Measurements from ENCODE around the gene PXDC1.
"Not testable (repeated sequence)": the region's sequence is repeated elsewhere in the genome, so short reads cannot be mapped to it uniquely, and the experiment has no call there.

Gene PXDC1

DNA sequence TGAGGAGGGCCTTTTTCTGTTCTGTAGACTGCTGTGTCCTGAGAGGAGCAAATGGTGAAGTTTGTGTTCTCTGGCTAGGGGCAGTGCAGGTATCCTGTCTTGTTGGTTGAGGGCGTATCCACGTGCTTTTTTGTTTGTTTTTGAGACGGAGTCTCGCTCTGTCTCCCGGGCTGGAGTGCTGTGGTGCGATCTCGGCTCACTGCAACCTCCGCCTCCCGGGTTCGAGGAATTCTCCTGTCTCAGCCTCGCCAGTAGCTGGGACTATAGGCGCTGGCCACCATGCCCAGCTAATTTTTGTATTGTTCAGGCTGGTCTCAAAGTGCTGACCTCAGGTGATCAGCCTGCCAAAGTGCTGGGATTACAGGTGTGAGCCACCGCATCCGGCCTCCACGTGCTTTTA, 10.8 kb upstream of the PXDC1 start:
- no peak for DNase-seq

DNA sequence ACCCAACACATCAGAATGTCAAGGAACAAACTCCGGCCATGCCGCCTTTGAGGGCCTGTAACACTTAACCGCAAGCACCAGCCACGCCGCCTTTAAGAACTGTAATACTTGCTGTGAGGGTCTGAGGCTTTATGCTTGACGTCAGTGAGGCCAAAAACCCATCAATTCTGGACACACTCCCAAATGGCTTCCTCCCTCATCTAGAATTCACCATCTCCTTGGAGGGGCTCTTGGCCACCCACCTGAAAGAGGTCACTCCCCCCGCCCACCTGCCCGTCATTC, 10.4 kb upstream of the PXDC1 start:
- no peak for DNase-seq

DNA sequence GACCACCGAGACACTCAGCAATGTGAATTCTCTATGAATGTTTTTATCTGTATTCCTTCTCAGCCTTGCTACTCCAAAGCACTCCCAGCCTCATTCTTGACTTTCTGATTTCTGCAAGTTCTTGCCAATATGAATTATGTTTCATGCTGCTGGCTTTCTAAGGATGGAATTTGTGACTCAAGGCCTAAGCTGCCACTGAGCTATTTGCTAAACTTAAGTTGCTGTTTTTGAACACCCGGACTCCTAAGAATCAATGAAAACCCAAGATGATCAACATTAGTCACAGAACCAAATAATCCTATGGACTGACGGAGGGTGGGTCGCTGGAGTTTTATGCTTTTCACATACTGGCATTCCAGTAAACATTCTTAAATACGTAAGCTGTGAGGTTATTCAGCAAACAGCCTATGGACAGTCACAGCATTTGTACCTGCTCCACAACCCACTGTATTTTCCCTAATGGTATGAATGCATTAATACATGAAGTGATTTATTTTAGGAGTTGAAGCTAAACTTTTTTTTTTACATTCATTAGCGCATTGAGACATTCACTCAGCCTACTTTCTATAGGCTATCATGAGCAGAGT, 8.2 kb upstream of the PXDC1 start:
- DNase-seq, result no peak

DNA sequence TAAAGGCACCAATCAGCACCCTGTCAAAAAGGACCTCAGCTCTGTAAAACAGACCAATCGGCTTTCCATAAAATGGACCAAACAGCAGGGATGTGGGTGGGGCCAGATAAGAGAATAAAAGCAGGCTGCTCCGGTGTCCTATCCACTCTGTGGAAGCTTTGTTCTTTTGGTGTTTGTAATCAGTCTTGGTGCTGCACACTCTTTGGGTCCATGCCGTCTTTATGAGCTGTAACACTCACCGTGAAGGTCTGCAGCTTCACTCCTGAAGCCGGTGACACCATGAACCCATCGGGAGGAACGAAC, 7.3 kb upstream of the PXDC1 start:
- DNase-seq, result no peak

DNA sequence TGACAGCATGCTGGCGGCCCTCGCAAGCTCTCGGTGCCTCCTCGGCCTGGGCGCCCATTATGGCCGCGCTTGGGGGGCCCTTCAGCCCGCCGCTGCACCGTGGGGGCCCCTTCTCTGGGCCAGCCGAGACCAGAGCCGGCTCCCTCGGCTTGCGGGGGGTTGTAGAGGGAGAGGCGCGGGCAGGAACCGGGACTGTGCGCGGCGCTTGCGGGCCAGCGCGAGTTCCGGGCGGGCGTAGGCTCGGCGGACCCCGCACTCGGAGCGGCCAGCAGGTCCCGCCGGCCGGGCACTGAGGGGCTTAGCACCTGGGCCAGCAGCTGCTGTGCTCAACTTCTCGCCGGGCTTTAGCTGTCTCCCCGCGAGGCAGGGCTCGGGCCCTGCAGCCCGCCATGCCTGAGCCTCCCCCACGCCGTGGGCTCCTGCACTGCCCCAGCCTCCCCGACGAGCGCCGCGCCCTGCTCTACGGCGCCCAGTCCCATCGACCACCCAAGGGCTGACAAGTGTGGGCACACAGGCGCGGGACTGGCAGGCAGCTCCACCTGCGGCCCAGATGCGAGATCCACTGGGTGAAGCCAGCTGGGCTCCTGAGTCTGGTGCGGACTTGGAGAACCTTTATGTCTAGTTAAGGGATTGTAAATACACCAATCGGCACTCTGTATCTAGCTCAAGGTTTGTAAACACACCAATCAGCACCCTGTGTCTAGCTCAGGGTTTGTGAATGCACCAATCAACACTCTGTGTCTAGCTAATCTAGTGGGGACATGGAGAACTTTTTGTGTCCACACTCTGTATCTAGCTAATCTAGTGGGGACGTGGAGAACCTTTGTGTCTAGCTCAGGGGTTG, 6.7 kb upstream of the PXDC1 start:
- DNase-seq, result not testable (repeated sequence)

DNA sequence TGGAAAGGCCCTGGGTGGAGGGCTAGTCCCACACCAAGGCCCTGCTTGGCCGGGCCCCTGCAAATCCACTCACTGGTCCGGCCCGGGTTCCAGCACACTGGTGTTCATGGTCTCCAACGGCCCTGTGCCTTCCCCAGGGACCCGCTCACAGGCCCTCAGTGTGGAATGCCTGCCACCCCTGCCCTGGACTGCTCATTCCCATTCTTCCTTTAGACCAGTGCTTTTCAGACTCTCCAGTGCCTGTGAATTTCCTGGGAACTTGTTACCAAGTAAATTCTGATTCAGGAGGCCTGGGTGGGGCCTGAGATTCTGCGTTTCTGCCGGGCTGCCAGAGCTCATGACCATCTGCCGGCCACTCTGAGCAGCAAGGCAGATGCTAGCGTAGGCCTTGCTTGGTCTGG, 5.7 kb upstream of the PXDC1 start:
- DNase-seq, result no peak

DNA sequence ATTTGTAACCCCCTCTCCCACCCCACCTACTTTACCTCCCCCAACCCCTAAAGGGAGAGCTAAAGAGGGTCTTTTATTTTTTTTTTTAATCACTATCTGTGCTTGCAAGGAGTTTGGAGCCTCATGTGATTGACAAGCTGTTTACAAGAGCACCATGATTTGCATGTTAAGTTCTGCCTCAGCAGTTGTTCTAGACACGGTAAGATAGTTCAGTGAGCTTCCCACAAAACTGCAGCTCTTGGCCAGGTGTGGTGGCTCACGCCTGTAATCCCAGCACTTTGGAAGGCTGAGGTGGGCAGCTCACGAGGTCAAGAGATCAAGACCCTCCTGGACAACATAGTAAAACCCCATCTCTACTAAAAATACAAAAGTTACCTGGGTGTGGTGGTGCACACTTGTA, 5.0 kb upstream of the PXDC1 start:
- no peak for DNase-seq

DNA sequence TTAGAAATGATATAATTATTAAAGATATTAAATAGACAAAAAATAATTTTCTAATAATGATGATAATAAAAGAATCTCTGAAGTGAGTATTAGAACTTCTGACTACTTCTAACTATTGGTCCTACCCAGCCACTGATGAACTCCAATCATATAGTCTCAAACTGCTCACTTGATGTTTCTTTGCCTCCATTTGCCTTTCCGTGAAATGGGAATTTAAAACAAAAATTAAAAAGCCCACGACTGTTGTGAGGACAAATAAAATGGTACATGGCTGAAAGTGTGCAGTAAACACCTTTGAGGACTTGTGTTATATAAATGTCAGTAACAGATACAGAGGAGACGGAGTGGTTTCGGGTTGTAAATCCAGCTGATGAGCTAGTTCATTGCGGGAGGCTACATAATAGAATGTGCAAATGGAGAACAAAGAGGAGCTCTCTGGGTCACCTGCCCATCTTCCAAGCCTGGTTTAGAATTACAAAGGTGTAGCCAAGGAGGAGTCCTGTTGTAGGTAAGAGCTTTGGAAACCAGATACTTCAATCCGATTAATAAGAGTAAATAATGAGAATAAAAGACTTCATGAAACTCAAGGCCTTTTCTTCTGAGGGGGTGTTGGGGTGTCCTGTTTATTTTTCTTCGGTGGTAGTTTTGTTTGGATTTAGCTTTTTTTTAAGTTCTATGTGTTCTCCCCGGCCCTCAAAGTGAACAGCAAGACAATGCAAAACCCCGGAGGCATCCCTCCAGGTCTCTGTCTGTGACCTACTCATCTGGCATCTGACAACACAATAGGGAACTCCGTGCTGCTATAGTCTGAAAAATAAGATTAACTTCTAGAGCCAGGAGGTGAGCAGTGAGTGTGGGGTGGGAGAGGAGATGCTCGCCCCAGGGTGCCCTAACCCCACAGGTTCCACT, 4.4 kb upstream of the PXDC1 start:
- DNase-seq, result peak; percentile 96

DNA sequence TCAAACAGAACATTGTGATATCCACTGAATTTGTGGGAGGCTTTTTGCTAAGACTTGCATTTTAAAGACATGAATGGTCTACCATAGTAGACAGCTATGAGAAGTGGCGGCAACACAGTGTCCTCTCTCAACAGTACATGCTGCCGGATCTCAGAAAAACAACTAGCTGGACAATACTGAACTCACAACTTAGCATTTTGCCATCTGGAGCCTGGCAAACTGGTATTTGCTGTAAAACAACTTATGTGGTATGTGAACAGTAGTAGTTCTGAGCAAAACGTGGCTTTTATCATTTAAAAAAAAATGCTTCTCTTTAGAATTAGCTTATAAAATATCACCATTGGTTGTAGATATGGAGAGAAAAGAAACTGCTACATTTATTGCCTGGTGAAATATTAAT, 3.3 kb upstream of the PXDC1 start:
- no peak for DNase-seq

DNA sequence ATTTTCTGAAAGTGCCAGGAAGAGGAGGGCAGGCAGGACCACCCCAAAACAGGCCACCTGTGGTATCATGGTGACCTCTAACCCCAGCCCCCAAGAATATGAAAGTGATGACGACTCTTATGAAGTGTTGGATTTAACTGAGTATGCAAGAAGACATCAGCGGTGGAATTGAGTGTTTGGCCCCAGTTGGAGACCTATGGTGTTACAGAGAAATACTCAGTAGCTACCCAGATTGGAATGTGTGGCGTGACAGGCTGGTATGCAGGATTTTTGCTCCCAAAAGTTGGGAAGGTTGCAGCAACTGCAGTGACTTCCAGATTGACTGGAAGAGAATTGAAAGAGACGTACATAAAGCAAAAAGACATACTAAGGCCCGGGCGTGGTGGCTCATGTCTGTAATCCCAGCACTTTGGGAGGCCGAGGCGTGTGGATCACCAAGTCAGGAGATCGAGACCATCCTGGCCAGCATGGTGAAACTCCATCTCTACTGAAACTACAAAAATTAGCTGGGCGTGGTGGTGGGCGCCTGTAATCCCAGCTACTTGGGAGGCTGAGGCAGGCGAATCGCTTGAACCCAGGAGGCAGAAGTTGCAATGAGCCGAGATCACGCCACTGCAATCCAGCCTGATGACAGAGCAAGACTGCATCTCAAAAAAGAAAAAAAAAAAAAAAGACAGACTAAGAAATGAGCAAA, 2.7 kb upstream of the PXDC1 start:
- not testable (repeated sequence) for DNase-seq

DNA sequence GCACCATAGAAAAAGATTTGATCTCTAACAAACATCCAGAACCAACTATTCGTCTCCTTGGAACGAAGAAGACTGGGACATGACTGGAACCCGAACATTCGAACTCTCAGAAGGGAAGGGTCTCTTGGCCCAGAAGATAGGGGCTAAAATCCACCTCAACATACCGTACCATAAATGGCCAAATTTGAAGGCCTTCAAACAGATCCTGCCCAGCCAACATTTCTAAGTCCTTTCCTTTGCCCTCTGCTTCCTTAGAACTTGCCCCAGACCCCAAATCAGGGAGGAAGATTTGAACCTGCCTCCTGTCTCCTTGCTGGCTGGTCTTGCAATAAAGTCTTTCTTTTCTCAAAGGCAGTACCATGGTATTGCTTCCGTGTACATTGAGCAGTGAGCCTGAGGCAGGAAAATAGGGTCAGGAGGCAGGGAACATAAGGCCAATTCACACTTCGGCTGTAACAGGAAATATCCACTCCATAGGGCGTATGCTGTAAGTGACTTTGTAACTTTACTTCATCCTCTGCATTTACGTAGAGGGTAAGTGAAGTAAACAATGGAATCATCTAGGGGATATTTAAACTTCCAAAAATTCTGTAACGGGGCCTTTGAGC, 1.8 kb upstream of the PXDC1 start:
- DNase-seq, result peak; percentile 22

DNA sequence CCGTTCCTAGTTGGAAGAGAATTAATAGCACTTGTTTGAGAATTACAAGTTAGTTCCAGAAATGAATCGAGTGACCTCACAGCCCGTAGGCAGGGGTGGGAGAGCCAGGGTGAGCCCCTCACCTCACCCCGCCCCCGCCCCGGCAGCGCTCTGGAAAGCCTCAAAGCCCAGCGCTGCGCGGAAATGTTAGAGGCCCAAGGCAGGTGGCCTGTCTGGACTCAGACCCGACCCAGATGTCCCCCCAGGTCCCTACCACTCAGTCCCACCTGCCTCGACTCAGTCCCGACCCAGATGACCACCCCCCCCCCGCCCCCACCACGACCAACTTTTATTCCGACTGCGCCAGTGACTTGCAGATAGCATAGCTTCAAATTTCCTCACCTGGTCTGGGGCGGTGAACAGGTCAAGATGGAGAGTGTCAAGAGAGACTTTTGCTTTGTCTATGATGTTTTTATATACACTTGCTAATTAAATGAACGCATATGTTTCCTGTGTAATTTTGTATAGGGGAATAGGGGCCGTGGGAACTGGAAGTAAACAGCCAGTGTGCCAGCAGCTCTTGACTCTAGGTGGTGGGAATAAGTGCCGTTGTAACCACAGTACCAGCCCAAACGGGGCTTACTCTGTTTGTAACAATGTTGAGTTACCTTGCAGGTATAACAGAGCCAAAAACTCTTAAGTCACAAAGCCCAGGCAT, 1.2 kb upstream of the PXDC1 start:
- DNase-seq, result no peak

DNA sequence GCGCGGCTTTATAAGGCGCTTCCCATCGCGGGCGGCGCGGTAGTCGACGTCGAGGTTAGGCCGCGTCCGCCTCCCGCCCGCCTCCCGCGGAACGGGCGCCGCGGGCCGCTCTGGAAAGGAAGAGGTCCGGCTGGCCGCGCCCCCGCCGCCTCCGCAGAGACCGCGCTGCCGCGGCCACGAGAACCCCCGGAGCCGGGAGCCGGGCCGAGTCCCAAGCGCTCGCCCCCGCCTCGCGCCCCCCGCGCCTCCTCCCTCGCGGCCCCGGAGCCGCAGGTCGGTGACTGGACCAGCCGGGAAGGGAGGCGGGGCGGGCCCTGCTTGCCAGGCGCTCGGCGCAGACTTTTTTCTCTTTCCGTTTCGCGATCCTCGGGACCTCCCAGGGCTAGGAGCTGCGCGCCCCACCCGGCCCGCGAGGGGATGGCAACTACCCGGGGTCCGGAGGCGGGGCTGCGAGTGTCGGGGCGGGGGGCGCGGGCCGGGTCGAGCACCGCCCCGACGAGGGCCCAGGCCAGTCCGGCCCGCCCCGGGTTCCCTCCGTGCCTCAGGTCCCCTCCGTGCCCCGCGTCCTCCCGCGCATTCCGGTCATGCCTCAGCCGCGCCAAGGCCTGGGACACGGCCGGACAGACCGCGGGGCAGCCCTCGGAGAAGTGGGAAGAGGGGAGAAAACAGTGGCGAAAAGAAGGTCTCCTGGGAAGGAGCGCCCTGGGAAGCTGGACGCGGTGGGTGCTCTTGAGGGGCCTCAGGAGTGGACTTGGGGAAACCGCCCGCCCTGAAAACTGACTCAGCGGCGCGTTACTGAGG, 417 bp upstream of the PXDC1 start:
- peak; percentile 72 for DNase-seq

DNA sequence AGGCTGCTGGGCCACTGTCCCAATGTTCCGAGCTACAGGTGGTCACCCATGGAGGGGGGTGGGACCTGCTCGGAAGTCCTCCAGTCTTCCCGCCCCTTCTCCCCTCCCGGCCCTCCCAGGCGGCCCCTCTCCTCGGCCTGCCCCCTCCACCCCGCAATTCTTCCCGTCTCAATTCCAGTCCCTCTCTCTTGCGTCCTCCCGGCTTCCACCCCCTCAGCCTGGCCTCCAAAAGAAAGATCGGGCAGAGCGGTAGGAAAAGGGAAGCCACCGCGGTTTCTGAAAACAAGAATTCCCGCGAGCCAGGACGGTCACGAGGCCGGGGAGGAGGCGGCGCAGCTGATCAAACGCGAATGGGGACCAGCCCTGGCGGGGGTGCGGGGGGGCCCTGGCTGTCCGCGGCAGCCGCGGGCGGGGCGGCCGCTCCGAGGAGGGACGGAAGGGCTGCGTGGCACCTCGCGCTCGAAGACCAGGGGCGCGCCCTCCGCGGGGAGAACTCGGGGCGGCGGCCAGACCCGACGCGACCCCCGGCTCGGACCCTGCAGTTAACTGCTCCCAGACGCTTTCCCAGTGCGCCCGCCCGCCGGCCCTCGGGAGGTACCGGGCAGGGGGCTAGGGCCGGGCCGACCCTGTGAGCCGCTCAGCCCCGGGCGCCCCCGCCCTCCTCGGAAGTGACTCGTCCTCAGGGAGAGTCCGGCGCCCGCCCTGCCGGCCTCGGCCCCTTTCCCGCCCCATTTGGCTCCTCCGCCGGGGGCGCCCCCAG, 1.0 kb downstream of the PXDC1 start:
- peak; percentile 47 for DNase-seq

DNA sequence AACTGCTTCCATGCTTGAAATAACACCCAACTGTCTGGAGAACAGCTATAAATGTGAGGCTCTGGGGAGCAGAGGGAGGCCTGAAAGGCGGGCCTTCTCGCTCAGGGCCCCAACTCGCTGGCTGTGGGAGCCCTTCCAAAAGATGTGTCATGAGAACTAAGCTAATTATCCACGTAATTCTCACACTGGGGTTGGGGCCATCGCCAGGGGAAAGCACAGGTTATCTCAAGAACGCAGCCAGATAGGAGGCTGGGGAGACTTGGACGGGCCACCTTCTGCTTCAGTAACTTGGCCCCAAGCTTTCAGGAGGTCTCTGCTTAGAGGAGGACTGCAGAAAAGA, 1.6 kb downstream of the PXDC1 start:
- peak; percentile 39 for DNase-seq

DNA sequence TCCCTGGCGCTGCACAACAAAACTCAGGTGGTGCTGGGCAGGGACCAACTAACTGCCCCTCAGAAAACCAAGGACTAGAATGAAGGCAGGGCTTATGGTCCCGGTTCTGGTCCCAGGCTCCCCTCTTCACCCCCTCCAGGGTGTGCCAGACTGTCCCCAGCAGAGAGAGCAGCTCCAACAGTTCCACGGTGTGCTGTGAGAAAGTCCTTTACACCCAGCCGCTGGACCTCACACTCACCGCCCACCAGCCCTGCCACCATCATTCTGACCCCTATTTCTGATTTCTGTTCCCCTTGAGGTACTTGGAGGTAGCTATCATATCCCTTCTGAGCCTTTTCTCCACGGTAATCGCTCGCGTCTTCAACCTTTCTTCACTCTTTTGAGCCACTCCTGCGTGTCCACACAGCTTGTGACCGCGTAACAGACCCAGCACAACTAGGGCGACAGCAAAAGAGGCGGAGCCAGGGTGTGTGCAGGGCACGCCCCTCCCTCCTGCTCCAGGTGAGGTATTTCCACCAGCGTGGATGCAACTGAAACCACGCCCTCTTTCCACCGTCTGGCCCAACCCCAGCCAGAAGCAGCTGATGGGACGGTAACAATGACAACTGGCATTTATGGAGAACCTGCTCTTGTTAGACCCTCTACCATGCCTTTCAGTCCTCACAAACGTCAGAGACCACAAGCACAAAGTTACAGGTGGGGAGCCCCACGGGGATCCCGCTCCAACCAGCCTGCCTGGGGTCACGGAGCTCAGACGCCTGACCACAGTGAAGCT, 2.3 kb downstream of the PXDC1 start:
- DNase-seq, result peak; percentile 29

DNA sequence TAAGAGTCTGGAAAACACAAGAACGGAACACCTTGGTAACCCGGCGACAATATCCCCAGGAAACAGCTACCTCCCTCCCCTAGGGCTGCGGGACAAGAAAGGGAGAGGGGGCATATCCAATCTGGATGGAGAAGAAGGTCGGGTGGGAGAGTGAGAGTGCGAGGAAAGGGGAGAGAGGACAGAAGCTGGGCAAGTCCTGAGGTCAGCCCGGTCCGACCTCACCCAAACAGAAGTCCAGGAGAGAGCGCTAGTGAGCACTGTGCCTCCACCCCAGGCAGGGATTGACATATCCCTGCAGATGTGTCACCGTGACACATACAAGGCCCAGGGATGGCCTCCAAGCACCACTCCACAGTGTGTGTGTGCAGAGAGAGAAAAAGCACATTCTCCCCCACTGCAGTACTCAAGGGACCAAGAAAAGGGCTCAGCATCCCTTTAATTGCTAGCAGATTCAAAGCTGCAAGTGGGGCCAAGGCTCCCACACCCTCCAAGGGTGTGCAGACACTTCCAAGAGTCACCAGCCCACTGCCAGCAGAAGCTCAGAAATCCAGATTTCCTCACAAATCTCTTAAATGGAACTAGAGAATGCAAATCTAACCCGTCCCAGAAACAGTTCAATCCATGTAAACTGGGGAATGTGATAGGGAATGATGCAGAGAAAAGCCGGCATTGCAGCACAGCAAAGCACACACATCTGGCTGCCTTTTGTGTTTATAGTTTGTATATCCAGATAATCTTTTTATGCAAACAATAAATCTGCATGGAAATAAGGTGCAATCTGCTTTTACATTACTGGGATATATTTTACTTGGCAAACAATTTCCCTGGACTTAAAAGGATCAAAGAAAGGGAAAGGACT, 3.1 kb downstream of the PXDC1 start:
- peak; percentile 58 for DNase-seq

DNA sequence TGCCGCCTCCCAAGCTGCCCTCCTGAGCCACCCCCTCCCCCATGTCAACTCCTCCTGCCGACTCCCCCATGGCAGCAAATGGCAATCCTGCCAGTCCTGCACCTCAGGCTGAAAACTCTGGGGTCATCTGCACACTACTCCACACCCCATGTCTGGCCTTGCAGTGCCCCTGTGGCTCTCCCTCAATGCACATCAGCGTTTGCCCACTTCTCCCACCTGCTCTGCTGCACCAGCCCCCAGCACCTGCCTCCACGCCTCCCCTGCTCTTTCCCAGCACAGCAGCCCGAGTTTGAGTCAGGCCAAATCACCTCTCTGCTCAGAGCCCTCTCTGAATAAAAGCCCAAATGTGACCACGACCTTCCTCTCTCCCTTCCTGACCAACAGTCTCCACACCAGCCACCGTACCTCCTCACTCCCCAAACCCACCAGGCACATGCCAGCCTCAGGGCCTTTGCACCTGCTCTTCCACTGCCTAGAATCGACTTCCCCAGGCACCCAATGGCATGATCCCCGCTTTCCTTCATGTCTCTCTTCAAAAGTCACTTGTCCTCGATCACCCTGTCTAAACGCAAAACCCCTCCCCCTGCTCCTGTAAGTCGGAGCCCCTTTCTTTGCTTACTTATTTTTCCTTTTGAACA, 4.3 kb downstream of the PXDC1 start:
- no peak for DNase-seq

DNA sequence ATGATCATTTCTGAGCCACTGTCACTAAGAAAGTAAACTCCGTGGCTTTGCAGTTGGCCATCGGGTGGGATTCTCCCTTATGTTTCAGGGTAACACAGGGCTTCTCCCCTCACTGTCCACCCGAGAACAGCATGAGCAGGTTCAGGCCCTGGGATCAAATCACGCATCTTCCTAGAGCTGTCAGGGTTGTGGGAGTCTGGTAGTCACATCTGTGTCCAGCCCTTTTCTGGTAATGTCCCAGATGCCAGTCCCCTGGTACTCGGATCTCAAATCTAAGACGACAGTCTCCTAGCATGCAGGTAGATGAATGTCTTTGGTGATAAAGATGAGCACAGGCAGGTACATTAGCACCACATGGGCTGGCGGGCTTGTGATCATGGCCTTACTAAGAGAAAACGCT, 4.8 kb downstream of the PXDC1 start:
- DNase-seq, result no peak
